Esophagus muscularis mucosa (tissue), 4 donors: ENCODE results near the gene GAP43. TPM values are rescaled to one million over a fixed set of nuclear protein-coding genes. Genes with fewer than 3 reads are reported as not detected.

Experiments
- DNase-seq: peaks from one replicate; pipeline ENCODE4 v3.0.0-alpha.2; 2017; ENCODE audit errors: extremely low spot score
- H3K27ac ChIP-seq, 4 donors: fragments of 200-600 bp; sonication (generic); replicated peaks in 1 of 4; 1 replicate in 3 of 4; 2 replicates in 1 of 4; pipeline ENCODE4 v1.5.1; 2016 to 2019; ENCODE audit warnings: mild to moderate bottlenecking in 1 of 4
- H3K27me3 ChIP-seq, 4 donors: fragments of 200-600 bp; sonication (generic); one replicate each; pipeline versions ENCODE4 v1.5.1 to v1.6.0; 2016 to 2019
- H3K36me3 ChIP-seq, 4 donors: fragments of 200-600 bp; sonication (generic); one replicate each; pipeline ENCODE4 v1.5.1; 2016 to 2019
- H3K4me1 ChIP-seq, 4 donors: fragments of 200-600 bp; sonication (generic); one replicate each; pipeline ENCODE4 v1.5.1; 2016 to 2019
- H3K4me3 ChIP-seq, 4 donors: fragments of 200-600 bp; sonication (generic); 1 replicate in 2 of 4; 2 replicates in 2 of 4; pipeline ENCODE4 v1.5.1; 2016 to 2019; ENCODE audit warnings: mild to moderate bottlenecking in 4 of 4, moderate library complexity in 1 of 4
- H3K9me3 ChIP-seq, 4 donors: fragments of 200-600 bp; sonication (generic); 1 replicate in 3 of 4; 2 replicates in 1 of 4; pipeline ENCODE4 v1.5.1; 2016 to 2019
- CTCF ChIP-seq, 3 experiments: fragments of 200-600 bp in 2 of 3; fragments of 450-650 bp in 1 of 3; sonication (generic) in 2 of 3; IDR thresholded peaks; one replicate each; pipeline ENCODE4 v1.5.1; 2017 to 2019; ENCODE audit warnings: antibody characterized with exemption in 3 of 3, mild to moderate bottlenecking in 2 of 3, moderate library complexity in 1 of 3
- EP300 ChIP-seq: sonication (generic); formaldehyde crosslinking; IDR thresholded peaks from one replicate; pipeline ENCODE4 v1.6.1; 2017; ENCODE audit warnings: antibody characterized with exemption
- POLR2A ChIP-seq: fragments of 450-650 bp; IDR thresholded peaks from one replicate; pipeline ENCODE4 v1.6.1; 2017; ENCODE audit warnings: antibody characterized with exemption, moderate library complexity, mild to moderate bottlenecking, low read depth
- POLR2AphosphoS5 ChIP-seq, 2 donors: sonication (generic); formaldehyde crosslinking; IDR thresholded peaks; one replicate each; pipeline ENCODE4 v1.6.1; 2017; ENCODE audit warnings: antibody characterized with exemption in 2 of 2
- WGBS: methylation state at CpG from one replicate; pipeline ENCODE4 v1.1.5; 2018; 5-methylcytosine and 5-hydroxymethylcytosine counted together
- intact Hi-C: fragments of 100-400 bp; cut with DNase I; formaldehyde crosslinking; loops from one replicate; pipeline ENCODE4 v1.15.1; 2023
- total RNA-seq, 4 donors: library from RNA; depleted of rRNA; stranded (reverse); fragments of >200 nt; gene quantifications; one replicate each; pipeline versions ENCODE4 v1.1.0 to v1.2.1, GENCODE V29; 2016

The GAP43 gene
- total RNA-seq, 4 donors from 2014 or later = 0.42 to 7.0 (median 3.1) TPM

GRCh38 chr3:115660646-115661337 lies 37.5 kb downstream of the GAP43 start:
- H3K27me3 ChIP-seq = no peaks in the 10 kb centered on the region
- TF ChIP-seq POLR2AphosphoS5 (IDR thresholded peaks at IDR 0.05) = no peak
- TF ChIP-seq EP300 = no peak
- no peak for TF ChIP-seq CTCF (IDR thresholded peaks at IDR 0.05)
- TF ChIP-seq POLR2A = no peak
- H3K27ac ChIP-seq = peak overlapping the region; percentile 95 to 98 (median 97)
- H3K4me3 ChIP-seq = no peak overlapping the region
- intact Hi-C loops = no loop called here
- no peak for DNase-seq
- H3K4me1 ChIP-seq = peaks cover 20 to 37% (median 29%) of the 10 kb centered on the region in 4 donors
- WGBS = 63% methylated on average over 5 of the region's 5 CpGs
- no peaks in the 10 kb centered on the region for H3K36me3 ChIP-seq
- no peaks in the 10 kb centered on the region for H3K9me3 ChIP-seq

GRCh38 chr3:115662356-115662755 lies 39.0 kb downstream of the GAP43 start:
- Histone ChIP-seq H3K4me3 (no peak overlapping the region), H3K4me1 (peaks cover 17 to 30% (median 26%) of the 10 kb centered on the region in 4 donors), H3K27me3 (no peaks in the 10 kb centered on the region), H3K9me3 (no peaks in the 10 kb centered on the region), H3K27ac (no peak overlapping the region), H3K36me3 (no peaks in the 10 kb centered on the region)
- DNase-seq = no peak
- TF ChIP-seq EP300 = no peak
- TF ChIP-seq CTCF (IDR thresholded peaks at IDR 0.05) = no peak
- no peak for TF ChIP-seq POLR2A
- TF ChIP-seq POLR2AphosphoS5 (IDR thresholded peaks at IDR 0.05) = no peak
- 88% methylated on average over 1 of the region's 1 CpG for WGBS
- intact Hi-C loops = no loop called here

- Histone ChIP-seq H3K27ac (no peak overlapping the region), H3K4me3 (no peak overlapping the region), H3K27me3 (no peaks in the 10 kb centered on the region), H3K9me3 (no peaks in the 10 kb centered on the region), H3K4me1 (peaks cover 11 to 23% (median 18%) of the 10 kb centered on the region in 4 donors), H3K36me3 (no peaks in the 10 kb centered on the region)
- WGBS = 100% methylated on average over 3 of the region's 3 CpGs
- TF ChIP-seq EP300 (no peak), POLR2A (no peak), POLR2AphosphoS5 (IDR thresholded peaks at IDR 0.05) (no peak), CTCF (IDR thresholded peaks at IDR 0.05) (no peak)
- no peak for DNase-seq
- intact Hi-C loops = no loop called here
Measured at GRCh38 chr3:115663414-115663813, 40.1 kb downstream of the GAP43 start.

- intact Hi-C loops = no loop called here
- WGBS = 86% methylated on average over 2 of the region's 2 CpGs
- Histone ChIP-seq H3K4me1 (peaks cover 0 to 3% (median 2%) of the 10 kb centered on the region in 4 donors), H3K27me3 (no peaks in the 10 kb centered on the region), H3K36me3 (no peaks in the 10 kb centered on the region), H3K4me3 (no peak overlapping the region), H3K9me3 (no peaks in the 10 kb centered on the region), H3K27ac (no peak overlapping the region)
- DNase-seq = no peak
- TF ChIP-seq EP300 (no peak), CTCF (IDR thresholded peaks at IDR 0.05) (no peak), POLR2A (no peak), POLR2AphosphoS5 (IDR thresholded peaks at IDR 0.05) (no peak)
Measured at GRCh38 chr3:115666081-115666480, 42.8 kb downstream of the GAP43 start.
